ENCODE data around the gene RPL29. TPM values are rescaled to one million over a fixed set of nuclear protein-coding genes. Genes with fewer than 3 reads are reported as not detected.
"Not testable (repeated sequence)": the region's sequence is repeated elsewhere in the genome, so short reads cannot be mapped to it uniquely, and the experiment has no call there.

RPL29 gene
- total RNA-seq, 4 donors from 2014 or later, result 1,191 to 2,826 (median 1,725) TPM

DNA sequence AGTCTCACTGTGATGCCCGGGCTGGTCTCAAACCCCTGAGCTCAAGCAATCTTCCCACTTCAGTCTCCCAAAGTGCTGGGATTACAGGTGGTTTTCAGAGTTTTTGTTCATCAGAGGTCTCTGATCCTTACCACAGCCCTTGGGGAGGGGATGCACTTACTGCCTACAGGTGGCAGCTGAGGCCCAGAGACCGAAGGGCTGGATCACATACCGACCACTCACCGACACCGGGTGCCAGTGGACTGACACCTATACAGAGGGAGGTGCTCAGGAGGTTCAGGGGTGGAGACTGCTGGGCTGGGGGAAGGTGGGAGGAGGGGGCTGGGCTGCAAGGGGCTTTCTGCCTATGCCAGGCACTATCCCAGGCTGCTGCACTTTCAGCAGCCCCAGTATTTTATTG is 41.1 kb upstream of the RPL29 start:
- DNase-seq, result no peak
- intact Hi-C loops (cut with DNase I), result no loop called here
- no peaks in the 10 kb centered on the region for H3K27me3 ChIP-seq

DNA sequence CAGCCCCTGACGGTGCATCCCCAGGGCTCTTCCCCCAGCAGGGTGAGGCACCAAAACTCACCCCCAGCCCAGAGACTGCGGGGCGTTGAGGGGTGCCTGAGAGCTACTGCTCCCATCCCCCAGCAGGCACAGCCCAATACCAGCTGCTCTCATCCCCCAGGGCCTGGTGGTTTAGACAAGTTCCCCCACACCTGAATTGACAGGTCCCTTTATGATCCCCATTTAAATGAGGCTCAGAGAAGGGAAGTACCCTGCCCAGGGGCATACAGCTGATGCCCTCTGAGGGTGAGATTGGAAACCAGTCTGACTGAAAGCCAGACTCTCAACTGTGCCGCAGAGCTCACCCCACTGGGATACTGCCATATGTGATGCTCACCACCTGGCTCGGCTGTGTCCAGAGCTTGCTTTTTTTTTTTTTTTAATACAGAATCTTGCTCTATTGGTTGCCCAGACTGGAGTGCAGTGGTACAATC is 40.6 kb upstream of the RPL29 start:
- H3K36me3 ChIP-seq, result no peaks in the 10 kb centered on the region
- peaks cover 20 to 76% (median 45%) of the 10 kb centered on the region in 3 donors for H3K4me1 ChIP-seq
- intact Hi-C loops (cut with DNase I), result no loop called here
- WGBS, 2 donors, result 39 to 53% methylated on average over 2 of the region's 5 CpGs
- no peak overlapping the region for H3K4me3 ChIP-seq
- TF ChIP-seq, protein P1, sequence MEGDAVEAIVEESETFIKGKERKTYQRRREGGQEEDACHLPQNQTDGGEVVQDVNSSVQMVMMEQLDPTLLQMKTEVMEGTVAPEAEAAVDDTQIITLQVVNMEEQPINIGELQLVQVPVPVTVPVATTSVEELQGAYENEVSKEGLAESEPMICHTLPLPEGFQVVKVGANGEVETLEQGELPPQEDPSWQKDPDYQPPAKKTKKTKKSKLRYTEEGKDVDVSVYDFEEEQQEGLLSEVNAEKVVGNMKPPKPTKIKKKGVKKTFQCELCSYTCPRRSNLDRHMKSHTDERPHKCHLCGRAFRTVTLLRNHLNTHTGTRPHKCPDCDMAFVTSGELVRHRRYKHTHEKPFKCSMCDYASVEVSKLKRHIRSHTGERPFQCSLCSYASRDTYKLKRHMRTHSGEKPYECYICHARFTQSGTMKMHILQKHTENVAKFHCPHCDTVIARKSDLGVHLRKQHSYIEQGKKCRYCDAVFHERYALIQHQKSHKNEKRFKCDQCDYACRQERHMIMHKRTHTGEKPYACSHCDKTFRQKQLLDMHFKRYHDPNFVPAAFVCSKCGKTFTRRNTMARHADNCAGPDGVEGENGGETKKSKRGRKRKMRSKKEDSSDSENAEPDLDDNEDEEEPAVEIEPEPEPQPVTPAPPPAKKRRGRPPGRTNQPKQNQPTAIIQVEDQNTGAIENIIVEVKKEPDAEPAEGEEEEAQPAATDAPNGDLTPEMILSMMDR (IDR thresholded peaks at IDR 0.05), result no peak
- TF ChIP-seq POLR2A (IDR thresholded peaks at IDR 0.05), result no peak
- DNase-seq, result no peak
- no peaks in the 10 kb centered on the region for H3K27me3 ChIP-seq
- no peaks in the 10 kb centered on the region for H3K9me3 ChIP-seq
- no peak overlapping the region for H3K27ac ChIP-seq

More for the DNA sequence above, 41.1 kb upstream of the RPL29 start:
- no peaks in the 10 kb centered on the region for H3K36me3 ChIP-seq
- no peaks in the 10 kb centered on the region for H3K9me3 ChIP-seq
- peaks cover 20 to 72% (median 45%) of the 10 kb centered on the region in 3 donors for H3K4me1 ChIP-seq
- TF ChIP-seq POLR2A (IDR thresholded peaks at IDR 0.05), result no peak
- TF ChIP-seq, protein P1 (IDR thresholded peaks at IDR 0.05), result no peak
- H3K4me3 ChIP-seq, result no peak overlapping the region
- 41 to 67% methylated on average over 3 to 5 of the region's 5 CpGs for WGBS, 2 donors
- H3K27ac ChIP-seq, result no peak overlapping the region

DNA sequence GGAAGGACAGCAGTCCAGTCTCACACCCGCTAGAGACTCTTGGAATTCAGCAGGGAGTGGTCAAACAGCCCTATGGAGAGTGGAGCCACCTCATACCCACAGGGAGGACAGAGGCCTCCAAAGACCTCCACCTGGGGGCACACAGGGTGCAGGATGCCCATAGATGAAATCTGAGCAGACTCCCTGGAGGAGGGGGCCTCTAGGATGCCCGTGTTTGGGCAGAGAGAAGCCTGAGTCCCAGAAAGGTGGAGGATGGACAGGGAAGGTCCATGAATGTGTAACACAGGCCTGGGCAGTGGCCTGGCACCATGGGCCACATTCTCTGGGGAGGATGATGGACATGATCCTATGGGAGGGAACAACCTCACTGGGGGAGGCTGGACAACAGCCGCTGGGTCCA is 39.0 kb upstream of the RPL29 start:
- WGBS, 2 donors, result 88 to 92% methylated on average over 2 of the region's 3 CpGs
- Histone ChIP-seq H3K4me3 (no peak overlapping the region), H3K36me3 (no peaks in the 10 kb centered on the region), H3K4me1 (peaks cover 18 to 76% (median 51%) of the 10 kb centered on the region in 3 donors), H3K9me3 (no peaks in the 10 kb centered on the region), H3K27me3 (no peaks in the 10 kb centered on the region), H3K27ac (no peak overlapping the region)
- intact Hi-C loops (cut with DNase I), result no loop called here
- DNase-seq, result no peak
- no peak for TF ChIP-seq POLR2A (IDR thresholded peaks at IDR 0.05)
- TF ChIP-seq, protein P1 (IDR thresholded peaks at IDR 0.05), result no peak

DNA sequence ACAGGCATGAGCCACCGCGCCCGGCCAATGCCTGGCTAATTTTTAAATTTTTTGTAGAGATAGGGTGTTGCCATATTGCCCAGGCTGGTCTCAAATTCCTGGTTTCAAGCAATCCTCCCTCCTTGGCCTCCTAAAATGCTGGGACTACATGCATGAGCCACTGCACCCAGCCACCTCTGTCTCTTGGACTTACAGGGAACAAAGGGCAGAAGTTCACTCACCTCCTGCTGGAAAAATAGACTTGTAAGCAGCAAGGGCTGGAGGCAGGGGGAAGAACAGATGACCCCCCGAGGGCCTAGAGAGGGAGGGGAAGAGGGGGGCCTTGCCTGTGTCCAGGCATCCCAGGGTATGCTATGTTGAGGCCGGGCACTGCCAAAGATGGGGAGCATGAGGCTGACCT is 38.5 kb upstream of the RPL29 start:
- no peak for DNase-seq
- Histone ChIP-seq H3K4me3 (no peak overlapping the region), H3K9me3 (no peaks in the 10 kb centered on the region), H3K36me3 (no peaks in the 10 kb centered on the region), H3K27me3 (no peaks in the 10 kb centered on the region), H3K27ac (no peak overlapping the region), H3K4me1 (peaks cover 16 to 76% (median 47%) of the 10 kb centered on the region in 3 donors)
- 97 to 100% methylated on average over 3 to 5 of the region's 5 CpGs for WGBS, 2 donors
- intact Hi-C loops (cut with DNase I), result no loop called here
- TF ChIP-seq POLR2A (IDR thresholded peaks at IDR 0.05), result no peak
- TF ChIP-seq, protein P1 (IDR thresholded peaks at IDR 0.05), result no peak

DNA sequence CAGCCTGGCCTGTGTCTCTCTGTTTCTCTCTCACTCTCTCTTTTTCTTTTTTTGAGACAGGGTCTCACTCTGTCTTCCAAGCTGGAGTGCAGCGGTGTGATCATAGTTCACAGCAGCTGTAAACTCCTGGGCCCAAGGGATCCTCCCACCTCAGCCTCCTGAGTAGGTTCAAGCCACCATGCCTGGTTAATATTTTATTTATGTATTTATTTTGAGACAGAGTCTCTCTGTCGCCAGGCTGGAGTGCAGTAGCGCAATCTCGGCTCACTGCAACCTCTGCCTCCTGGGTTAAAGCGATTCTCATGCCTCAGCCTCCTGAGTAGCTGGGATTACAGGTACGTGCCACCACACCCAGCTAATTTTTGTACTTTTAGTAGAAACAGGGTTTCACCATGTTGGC is 38.1 kb upstream of the RPL29 start:
- DNase-seq; H3K9me3 ChIP-seq; H3K27ac ChIP-seq; H3K27me3 ChIP-seq; H3K36me3 ChIP-seq; intact Hi-C loops (cut with DNase I); H3K4me3 ChIP-seq: not testable (repeated sequence)
- peaks cover 15 to 76% (median 48%) of the 10 kb centered on the region in 3 donors for H3K4me1 ChIP-seq
- WGBS, 2 donors, result 89 to 91% methylated on average over 6 of the region's 6 CpGs

Measured in esophagus squamous epithelium (tissue), 5 donors.